T-helper 1 cell treated with Interleukin-12 subunit alpha and Interleukin-12 subunit beta and Interleukin-4 antibody, amounts not matched to agents 30 ng/mL and 1 ng/mL, for 36 hours (primary cell): ENCODE data around the gene FAHD2A. TPM values are rescaled to one million over a fixed set of nuclear protein-coding genes. Genes with fewer than 3 reads are reported as not detected.
"Not testable (repeated sequence)": the region's sequence is repeated elsewhere in the genome, so short reads cannot be mapped to it uniquely, and the experiment has no call there.

Experiments used
- intact Hi-C: fragments of 100-400 bp; cut with micrococcal nuclease; formaldehyde crosslinking; loops from one replicate; pipeline ENCODE4 v1.15.1; 2024
- total RNA-seq: library from RNA; stranded (reverse); gene quantifications from 2 replicates; pipeline ENCODE4 v1.2.3, GENCODE V29; 2022

Gene FAHD2A
- total RNA-seq, 1 donor from 2014 or later: 27.9 TPM

- intact Hi-C loops: no loop called here
These were observed 13.0 kb upstream of the FAHD2A start for GRCh38 chr2:95389245-95390119.

- intact Hi-C loops: no loop called here
These were observed 12.1 kb upstream of the FAHD2A start for GRCh38 chr2:95390272-95390880.

GRCh38 chr2:95390881-95391321, 11.6 kb upstream of the FAHD2A start:
- intact Hi-C loops: no loop called here

DNA sequence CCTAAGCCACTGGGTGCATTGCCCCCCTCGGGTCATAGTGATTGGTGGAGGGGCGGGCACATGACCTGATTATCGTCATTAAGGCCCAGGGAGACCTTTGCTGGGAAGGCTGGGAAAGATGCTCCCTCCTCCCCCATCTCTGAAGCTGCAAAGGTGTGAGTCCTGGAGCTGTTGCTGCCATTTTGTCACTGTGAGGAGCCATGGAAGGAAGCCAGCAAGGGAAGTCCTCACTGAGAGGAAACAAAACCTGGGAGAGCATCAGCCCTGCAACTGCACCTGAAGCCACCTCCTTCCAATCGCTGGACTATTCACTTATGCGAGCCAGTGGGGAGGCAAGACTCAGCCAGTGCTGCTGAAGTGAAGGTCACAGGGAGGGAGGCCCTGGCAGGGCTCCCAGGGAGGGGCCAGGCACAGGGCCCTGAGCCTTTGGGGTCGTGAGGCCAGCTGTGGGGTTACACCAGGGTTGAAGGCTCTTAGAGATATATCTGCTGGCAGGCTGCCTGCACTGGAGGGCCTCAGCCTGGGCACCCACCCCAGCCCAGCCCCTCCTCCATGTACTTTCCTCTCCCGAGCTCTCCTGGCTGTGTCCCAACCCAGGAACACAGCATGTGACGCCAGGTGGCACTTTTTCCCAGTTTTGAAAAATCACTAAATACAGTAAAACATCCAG, 10.7 kb upstream of the FAHD2A start:
- intact Hi-C loops: no loop called here

- intact Hi-C loops: no loop called here
These were observed 10.2 kb upstream of the FAHD2A start for GRCh38 chr2:95392320-95392719.

GRCh38 chr2:95392730-95393455, 9.6 kb upstream of the FAHD2A start:
- intact Hi-C loops: no loop called here

DNA sequence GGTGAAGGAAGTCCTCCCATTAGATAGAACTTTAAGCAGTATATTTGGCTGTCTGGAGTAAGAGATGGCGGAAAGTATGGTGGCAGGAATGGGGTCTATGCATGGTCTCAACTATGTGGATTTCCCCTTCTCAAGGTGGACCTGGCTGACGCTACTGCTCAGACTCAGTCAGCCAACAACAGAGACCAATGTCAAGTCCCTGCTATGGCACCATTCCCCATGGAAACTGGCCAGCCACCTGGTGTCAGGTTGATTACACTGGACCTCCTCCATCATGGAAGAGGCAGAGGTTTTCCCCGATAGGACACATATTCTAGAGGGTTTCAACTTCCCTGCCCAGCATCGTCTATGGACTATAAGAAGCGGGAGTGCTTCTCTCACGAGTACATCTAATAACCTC, 8.6 kb upstream of the FAHD2A start:
- intact Hi-C loops: no loop called here

GRCh38 chr2:95399061-95399460, 3.4 kb upstream of the FAHD2A start:
- intact Hi-C loops: no loop called here

GRCh38 chr2:95401480-95401879, 1.0 kb upstream of the FAHD2A start:
- intact Hi-C loops: loop anchor here (5.0 kb wide), 2 partner anchors 324 to 326 kb away; no protein-coding TSS in a partner anchor

GRCh38 chr2:95402004-95402369, 521 bp upstream of the FAHD2A start:
- intact Hi-C loops: loop anchor here (1.0 to 5.0 kb wide), 6 partner anchors 195 to 379 kb away; partner anchors contain the start of genes ZNF2 and ZNF892

- intact Hi-C loops: loop anchor here (1.0 to 5.0 kb wide), 5 partner anchors 123 to 380 kb away; no protein-coding TSS in a partner anchor
These were observed 755 bp downstream of the FAHD2A start for GRCh38 chr2:95403204-95403721.

DNA sequence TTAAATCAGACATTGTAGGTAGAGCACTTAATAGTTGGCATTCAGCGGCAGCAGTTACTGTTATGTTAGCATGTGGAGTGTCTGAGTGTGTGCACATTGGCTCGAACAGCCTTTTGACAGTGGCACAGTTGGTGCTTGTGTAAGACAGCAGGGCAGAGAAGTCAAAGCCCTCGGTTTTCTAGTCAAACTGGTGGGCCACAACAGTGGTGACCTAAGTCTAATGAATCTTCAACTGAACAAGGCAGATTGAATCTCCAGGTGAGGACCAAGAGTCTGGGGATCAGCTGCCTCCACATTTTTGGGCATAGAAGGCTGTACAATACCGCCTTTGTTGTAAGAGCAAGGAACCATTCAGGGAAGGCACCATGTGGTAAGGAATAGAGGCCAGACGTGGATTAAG, 1.3 kb downstream of the FAHD2A start:
- intact Hi-C loops: loop anchor here (1.0 to 5.0 kb wide), 5 partner anchors 122 to 381 kb away; no protein-coding TSS in a partner anchor

- intact Hi-C loops: loop anchor here (5.0 kb wide), 2 partner anchors 323 to 327 kb away; no protein-coding TSS in a partner anchor
These were observed 2.2 kb downstream of the FAHD2A start for GRCh38 chr2:95404676-95405075.

GRCh38 chr2:95411239-95411638, 8.7 kb downstream of the FAHD2A start:
- intact Hi-C loops: not testable (repeated sequence)

DNA sequence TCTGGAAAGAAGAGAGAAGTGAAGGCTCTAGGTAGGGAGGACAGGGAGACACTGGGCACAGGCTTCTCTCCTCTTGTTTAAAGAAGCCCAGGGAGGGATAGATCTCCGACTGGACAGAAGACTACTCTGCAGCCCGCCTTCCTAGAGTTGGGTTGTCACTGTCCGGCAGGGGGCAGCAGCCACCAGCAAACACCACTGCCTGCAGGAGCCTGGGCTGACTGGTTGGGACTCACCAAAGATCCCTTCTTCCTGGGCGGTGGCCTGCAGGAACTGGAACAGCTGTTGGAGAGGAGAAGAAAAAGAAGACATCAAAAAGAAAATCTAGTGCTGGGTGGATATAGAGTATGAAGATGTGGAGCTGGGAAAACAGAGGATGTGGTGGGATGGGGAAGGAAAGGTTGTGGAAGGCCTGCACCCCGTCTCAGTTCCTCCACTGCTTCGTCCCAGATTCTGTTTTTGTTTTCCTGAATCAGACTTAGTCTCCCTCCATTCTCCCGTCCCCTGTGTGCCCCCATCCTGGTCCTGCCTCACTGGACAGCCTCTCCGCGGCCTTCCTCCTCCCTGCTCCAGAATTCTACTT, 11.6 kb downstream of the FAHD2A start:
- intact Hi-C loops: not testable (repeated sequence)

GRCh38 chr2:95415138-95415537, 12.6 kb downstream of the FAHD2A start:
- intact Hi-C loops: not testable (repeated sequence)

DNA sequence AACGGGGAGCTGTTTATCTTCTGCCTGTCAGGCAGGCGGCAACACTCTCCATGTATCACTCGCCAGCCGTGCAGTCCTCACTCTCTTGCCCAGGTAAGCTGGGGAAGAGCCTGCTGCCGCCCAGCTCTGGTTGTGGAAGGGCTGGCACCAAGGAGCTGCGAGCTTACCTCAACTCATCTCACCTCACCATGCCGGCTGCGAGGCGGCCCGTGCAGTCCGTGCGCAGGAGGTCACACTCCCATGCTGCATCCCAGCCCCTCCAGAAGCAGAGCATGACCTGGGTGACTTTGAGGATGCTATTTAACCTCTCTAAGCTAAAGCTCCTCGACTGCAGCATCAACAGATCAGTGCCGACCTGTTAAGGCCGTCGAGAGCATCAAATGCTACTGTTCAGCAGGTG, 13.1 kb downstream of the FAHD2A start:
- intact Hi-C loops: not testable (repeated sequence)

- intact Hi-C loops: not testable (repeated sequence)
These were observed 24.8 kb downstream of the FAHD2A start for GRCh38 chr2:95427196-95427867.

- intact Hi-C loops: not testable (repeated sequence)
These were observed 27.4 kb downstream of the FAHD2A start for GRCh38 chr2:95429748-95430467.
